NCI-H2029 treated with DMSO at 0.1 percent for 48 hours (cell line): ENCODE results near the gene C1orf21.
"Not testable (repeated sequence)": the region's sequence is repeated elsewhere in the genome, so short reads cannot be mapped to it uniquely, and the experiment has no call there.

Experiments
- DNase-seq: peaks from one replicate; lab custom pipeline; 2025; lab: John Stamatoyannopoulos, UW

Gene C1orf21

GRCh38 chr1:184597650-184598357 lies 211.0 kb downstream of the C1orf21 start:
- no peak for DNase-seq

GRCh38 chr1:184598403-184599193 lies 211.8 kb downstream of the C1orf21 start:
- DNase-seq: no peak

- DNase-seq: no peak
These were observed 217.5 kb downstream of the C1orf21 start for GRCh38 chr1:184604152-184604900.

GRCh38 chr1:184605941-184606340 lies 219.1 kb downstream of the C1orf21 start:
- no peak for DNase-seq

- no peak for DNase-seq
These were observed 220.0 kb downstream of the C1orf21 start for GRCh38 chr1:184606786-184607185.

GRCh38 chr1:184608581-184608980 lies 221.8 kb downstream of the C1orf21 start:
- no peak for DNase-seq

- no peak for DNase-seq
These were observed 222.2 kb downstream of the C1orf21 start for GRCh38 chr1:184608990-184609389.

- peak; percentile 0 for DNase-seq
These were observed 224.2 kb downstream of the C1orf21 start for GRCh38 chr1:184610876-184611595.

GRCh38 chr1:184612229-184612628 lies 225.4 kb downstream of the C1orf21 start:
- not testable (repeated sequence) for DNase-seq

- DNase-seq: no peak
These were observed 227.8 kb downstream of the C1orf21 start for GRCh38 chr1:184614667-184615066.

GRCh38 chr1:184615301-184615700 lies 228.5 kb downstream of the C1orf21 start:
- no peak for DNase-seq

- DNase-seq: no peak
These were observed 229.7 kb downstream of the C1orf21 start for GRCh38 chr1:184616504-184616903.

GRCh38 chr1:184617433-184618029 lies 230.7 kb downstream of the C1orf21 start:
- DNase-seq: no peak

GRCh38 chr1:184618851-184619250 lies 232.0 kb downstream of the C1orf21 start:
- no peak for DNase-seq

- DNase-seq: no peak
These were observed 233.6 kb downstream of the C1orf21 start for GRCh38 chr1:184620469-184620868.

GRCh38 chr1:184621260-184621659 lies 234.4 kb downstream of the C1orf21 start:
- DNase-seq: no peak

GRCh38 chr1:184622136-184622823 lies 235.5 kb downstream of the C1orf21 start:
- DNase-seq: no peak

GRCh38 chr1:184623404-184623803 lies 236.6 kb downstream of the C1orf21 start:
- no peak for DNase-seq

- DNase-seq: no peak
These were observed 237.2 kb downstream of the C1orf21 start for GRCh38 chr1:184624051-184624450.

GRCh38 chr1:184624626-184625025 lies 237.8 kb downstream of the C1orf21 start:
- no peak for DNase-seq

GRCh38 chr1:184625271-184625670 lies 238.4 kb downstream of the C1orf21 start:
- DNase-seq: no peak
